ENCODE measurements around the gene NLGN4X. TPM values are rescaled to one million over a fixed set of nuclear protein-coding genes. Genes with fewer than 3 reads are reported as not detected.

NLGN4X gene
- total RNA-seq, 1 experiment from 2014 or later, result 1.5 TPM

GRCh38 chrX:6151971-6152370 lies 76.7 kb downstream of the NLGN4X start:
- no peak for DNase-seq (ENCODE audit: low spot score)

GRCh38 chrX:6149060-6149872 lies 79.4 kb downstream of the NLGN4X start:
- no peak for DNase-seq (ENCODE audit: low spot score)

DNA sequence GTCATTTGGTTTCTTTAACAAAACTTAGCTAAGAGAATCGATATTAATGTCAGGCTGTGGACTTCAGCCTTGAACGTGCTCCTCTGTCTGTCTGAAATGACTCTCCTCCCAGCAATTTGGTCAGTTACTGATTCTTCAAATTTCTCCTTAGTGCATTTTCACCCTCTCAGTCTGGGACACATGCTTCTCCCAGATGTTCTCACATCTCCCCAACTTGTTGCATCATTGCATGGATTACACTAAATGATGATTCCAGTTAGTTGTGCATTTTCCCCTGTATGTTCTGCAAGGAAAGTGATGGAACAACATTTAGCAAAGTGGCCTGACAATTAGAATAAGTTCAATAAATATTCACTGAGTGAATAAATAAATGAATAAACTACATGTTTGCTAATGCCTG lies 94.4 kb downstream of the NLGN4X start:
- DNase-seq (ENCODE audit: low spot score), result no peak

GRCh38 chrX:6132970-6133369 lies 95.7 kb downstream of the NLGN4X start:
- no peak for DNase-seq (ENCODE audit: low spot score)

GRCh38 chrX:6131287-6131686 lies 97.4 kb downstream of the NLGN4X start:
- no peak for DNase-seq (ENCODE audit: low spot score)

- DNase-seq (ENCODE audit: low spot score), result no peak
Measured at GRCh38 chrX:6129195-6129594, 99.5 kb downstream of the NLGN4X start.

GRCh38 chrX:6120329-6120728 lies 108.3 kb downstream of the NLGN4X start:
- no peak for DNase-seq (ENCODE audit: low spot score)

GRCh38 chrX:6095469-6095868 lies 133.2 kb downstream of the NLGN4X start:
- no peak for DNase-seq (ENCODE audit: low spot score)

DNA sequence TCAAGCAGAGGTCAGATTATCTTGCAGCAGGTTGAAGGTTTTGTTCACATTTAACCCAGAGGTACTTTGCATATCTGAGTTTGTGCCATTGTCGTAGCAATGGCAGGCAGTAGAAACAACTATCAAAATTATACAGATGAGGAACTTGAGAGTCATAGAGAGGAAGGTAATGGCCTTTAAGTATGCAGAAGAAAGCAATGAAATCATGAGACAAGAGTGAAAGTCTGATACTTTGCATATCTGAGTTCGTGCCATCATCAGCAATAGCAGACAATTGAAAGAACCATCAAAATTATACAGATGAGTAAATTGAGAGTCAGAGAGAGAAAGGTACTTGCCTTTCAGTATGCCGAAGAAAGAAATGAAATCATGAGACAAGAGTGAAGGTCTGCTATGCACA lies 154.1 kb downstream of the NLGN4X start:
- no peak for DNase-seq (ENCODE audit: low spot score)

DNA sequence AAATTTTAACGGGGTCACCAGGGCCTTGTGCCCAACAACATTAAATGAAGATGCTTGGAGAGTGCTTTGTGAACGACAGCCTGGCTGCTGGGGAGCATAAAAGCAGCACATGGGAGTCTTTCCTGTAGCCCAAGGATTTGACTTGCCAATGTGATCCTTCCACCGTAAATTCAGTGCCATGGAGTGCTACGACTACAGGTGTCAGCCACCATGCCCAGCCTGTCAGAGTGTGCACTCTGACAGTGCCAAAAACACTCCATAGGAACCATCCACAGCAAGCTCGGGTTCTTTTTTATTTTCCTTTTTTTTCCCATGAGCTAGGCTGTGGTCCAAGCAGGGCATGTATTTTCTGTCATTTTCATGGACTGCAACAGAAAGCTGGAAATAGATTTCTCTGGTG lies 156.9 kb downstream of the NLGN4X start:
- DNase-seq (ENCODE audit: low spot score), result no peak

DNA sequence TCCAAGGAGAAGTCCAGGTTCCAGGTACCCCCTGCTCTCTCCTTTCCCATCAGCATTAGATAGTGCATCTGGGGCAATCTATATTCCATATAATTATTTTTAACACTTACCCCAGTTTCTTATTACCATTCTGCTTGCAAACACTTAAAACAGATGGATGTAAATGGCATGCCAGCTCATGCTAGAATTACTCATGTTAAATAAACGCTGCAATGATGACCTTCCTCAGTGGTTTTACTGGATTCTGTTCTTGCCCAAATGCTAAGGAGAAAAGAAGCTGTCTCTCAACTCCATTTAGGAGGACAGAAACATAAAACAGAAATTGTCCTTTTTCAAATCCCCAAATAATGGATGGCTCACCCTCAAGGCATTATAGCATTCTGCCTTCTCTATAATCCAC lies 161.1 kb downstream of the NLGN4X start:
- DNase-seq (ENCODE audit: low spot score), result no peak

DNA sequence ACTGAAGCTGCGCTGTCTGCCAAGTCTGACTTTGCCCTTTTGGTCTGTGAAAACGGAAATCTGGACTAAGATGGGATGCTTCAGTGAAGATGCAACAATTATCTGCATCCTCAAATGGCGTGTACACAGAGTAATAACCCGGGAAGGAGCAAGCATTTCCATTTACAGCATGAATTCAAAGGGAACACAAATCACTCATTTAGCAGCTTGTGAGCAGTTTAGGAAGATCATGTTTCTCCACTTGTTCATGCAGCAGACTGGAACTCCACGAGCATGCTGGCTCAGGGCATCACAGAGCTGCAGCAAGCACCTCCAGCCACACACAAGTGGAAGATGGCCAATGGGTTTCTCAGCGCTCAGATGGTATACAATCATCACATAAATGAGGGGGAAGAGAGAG lies 175.5 kb downstream of the NLGN4X start:
- no peak for DNase-seq (ENCODE audit: low spot score)

DNA sequence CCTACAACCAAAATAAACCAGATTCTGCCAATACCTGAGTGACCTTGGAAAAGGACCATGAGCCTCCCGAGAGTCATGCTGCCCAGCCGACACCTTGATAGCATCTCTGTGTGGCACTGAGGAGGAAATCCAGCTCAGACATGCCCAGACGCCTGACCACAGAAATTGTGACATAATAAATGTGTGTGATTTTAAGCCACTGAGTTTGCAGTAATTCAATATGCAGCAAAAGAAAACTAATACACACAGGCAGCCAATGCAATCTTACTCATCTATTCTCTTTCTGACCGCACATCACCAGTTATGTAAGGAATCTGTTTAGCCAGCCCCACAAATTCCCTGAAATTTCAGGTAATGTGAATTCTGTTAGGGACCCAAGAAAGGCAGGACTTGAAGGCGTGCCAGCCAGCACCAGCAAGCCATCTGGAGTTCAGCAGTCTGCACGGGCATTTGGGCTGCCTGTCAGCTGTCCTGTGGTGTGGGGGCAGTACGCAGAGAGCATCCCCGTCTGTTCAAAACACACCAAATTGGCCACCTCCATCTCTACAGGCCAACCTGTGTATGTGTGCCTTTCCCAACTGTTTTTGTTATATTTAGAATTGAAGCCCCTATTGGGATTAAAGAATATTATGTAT lies 176.4 kb downstream of the NLGN4X start:
- no peak for DNase-seq (ENCODE audit: low spot score)

- no peak for DNase-seq (ENCODE audit: low spot score)
Measured at GRCh38 chrX:6049132-6049531, 179.5 kb downstream of the NLGN4X start.

GRCh38 chrX:6041630-6042029 lies 187.0 kb downstream of the NLGN4X start:
- no peak for DNase-seq (ENCODE audit: low spot score)

DNA sequence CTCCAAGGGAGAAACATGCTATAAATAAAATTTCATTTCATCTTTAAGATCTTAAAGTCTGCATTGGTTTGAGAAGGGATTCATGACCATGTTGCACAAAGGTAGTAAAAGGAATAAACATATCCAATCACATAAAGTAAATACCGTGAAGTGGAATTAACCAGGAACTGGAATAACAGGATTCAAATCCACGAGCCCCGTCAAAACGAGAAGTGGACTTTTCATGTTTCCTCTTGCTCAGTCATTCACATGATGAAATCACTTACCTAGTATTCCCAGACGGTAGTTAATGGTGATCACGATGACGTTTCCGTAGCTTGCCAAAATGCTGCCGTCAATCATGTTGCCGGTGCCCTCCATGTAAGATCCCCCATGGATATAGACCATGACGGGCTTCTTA lies 199.7 kb downstream of the NLGN4X start:
- no peak for DNase-seq (ENCODE audit: low spot score)

GRCh38 chrX:6026980-6027379 lies 201.7 kb downstream of the NLGN4X start:
- DNase-seq (ENCODE audit: low spot score), result no peak

DNA sequence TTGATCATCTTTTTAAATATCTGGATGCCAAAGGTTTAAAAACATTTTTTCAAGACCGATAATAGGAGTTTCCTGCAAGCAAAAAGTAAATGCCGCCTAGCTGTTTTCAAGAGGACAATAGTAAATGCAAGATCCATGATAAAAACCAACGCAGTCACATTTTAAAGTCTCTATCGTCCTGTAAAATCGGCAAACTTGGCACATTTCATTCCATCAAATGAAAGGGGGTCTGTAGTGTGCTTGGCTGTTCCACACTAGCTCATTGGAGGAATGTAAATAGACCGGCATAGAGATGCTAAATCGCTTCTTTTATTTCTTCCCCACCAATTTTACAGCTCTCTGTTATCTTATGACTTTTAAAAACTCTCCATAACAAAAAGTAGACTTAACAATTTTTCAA lies 202.2 kb downstream of the NLGN4X start:
- DNase-seq (ENCODE audit: low spot score), result no peak

- DNase-seq (ENCODE audit: low spot score), result peak; percentile 6
Measured at GRCh38 chrX:6024204-6024603, 204.5 kb downstream of the NLGN4X start.

DNA sequence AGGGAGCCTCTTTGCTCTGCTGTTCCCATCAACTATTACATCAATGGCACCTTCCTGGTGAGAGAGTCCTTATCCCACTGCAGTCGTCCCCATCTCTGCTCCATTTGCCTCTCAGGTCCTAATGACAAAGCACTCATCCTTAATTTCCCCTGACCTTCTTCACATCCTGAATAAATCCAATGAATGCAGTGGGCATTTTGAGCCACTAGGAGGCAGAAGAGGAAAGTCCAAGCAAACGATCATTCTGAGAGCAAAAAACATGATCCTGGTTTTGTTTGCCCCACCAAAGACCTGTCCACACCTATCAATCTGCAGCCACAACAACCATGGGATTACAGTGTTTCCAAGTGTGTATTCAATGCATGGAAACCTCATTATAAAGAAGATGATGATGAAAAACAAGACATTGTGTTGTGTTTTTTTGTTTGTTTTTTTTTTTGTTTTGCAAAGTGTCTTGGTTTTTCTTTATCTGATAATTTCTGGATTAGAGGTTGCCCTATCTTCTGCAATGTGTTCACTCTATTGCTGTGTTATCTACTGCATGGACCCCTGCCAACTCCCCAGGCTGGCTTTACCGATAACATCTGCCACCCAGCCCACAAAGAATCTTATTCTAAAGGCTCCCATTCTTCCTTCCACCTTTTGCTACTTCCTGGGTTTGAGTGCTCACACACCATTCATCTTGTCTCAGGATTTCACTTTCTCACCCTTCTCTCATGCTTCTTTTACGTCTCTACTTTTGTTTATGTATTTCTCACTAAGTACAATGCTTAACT lies 207.2 kb downstream of the NLGN4X start:
- no peak for DNase-seq (ENCODE audit: low spot score)

GRCh38 chrX:6019076-6019475 lies 209.6 kb downstream of the NLGN4X start:
- no peak for DNase-seq (ENCODE audit: low spot score)

DNA sequence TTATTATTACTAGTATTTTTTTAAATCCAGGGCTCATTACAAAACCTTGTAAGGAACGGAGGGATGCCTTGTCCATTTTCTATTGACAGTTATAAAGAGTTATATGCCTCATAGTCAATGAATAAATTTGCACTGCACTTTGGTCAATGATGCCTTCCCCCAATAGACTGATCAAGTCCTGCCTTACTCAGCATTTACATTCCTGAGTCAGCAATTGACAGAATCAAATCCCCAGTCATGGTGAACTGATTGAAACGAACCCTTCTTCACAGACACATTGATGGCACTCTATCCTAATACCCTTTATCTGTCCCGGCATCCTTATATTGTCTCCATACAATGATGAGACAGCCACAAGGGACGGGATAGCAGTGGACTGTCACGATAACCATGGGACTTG lies 213.2 kb downstream of the NLGN4X start:
- DNase-seq (ENCODE audit: low spot score), result no peak

DNA sequence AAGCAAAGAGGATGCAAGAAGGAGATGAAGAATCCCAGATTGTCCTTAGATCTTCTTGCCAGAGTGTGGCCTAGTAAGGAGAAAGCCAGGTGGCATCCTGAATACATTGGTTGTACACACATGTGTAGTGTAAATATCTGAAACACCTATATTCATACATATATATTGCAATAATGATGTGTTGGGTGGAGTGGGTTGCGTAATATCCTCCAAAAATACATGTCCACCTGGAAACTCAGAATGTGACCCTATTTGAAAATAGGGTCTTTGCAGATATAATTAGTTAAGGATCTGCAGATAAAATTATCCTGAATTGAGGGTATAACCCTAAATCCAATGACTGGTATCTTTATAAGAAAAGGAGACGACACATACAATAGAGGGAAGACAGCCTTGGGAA lies 216.3 kb downstream of the NLGN4X start:
- no peak for DNase-seq (ENCODE audit: low spot score)

All from A172 (cell line).